GM18858 (cell line): Measurements from ENCODE around the gene OR2D2.
"Not testable (repeated sequence)": the region's sequence is repeated elsewhere in the genome, so short reads cannot be mapped to it uniquely, and the experiment has no call there.

Source experiments
- ATAC-seq: cut with Tn5 transposase; IDR thresholded peaks from one replicate; pipeline ENCODE4 v1.9.1; 2021; ENCODE audit not compliant: unreplicated experiment

Gene OR2D2, protein sequence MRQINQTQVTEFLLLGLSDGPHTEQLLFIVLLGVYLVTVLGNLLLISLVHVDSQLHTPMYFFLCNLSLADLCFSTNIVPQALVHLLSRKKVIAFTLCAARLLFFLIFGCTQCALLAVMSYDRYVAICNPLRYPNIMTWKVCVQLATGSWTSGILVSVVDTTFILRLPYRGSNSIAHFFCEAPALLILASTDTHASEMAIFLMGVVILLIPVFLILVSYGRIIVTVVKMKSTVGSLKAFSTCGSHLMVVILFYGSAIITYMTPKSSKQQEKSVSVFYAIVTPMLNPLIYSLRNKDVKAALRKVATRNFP

GRCh38 chr11:6892400-6892799, at the start of gene OR2D2:
TSS of gene OR2D2 (minus strand) at chr11:6892500. CDS start at chr11:6892500, 0 bp downstream.
- no peak for ATAC-seq

DNA sequence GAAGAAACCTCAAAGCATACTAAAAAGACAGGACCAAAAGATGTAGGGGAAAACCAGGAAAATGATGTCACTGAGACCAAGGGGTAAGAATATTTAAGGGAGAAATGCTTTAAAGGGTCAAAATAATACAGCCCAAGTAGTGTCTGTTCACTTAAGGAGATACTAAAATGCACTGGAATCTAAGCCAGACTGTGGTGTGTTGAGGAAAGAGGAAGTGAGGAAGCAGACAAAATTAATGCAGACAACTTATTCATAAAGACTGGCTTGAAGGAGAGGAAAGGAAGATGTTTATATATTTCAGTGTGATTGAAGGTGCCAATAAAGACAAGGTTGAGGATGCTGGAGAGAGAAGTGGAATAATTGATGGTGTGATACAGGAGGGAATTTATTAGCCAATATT, 49.7 kb upstream of the OR2D2 start:
- no peak for ATAC-seq

- ATAC-seq: no peak
Measured at GRCh38 chr11:6932145-6932544, 39.8 kb upstream of the OR2D2 start.

GRCh38 chr11:6931146-6931713, 38.9 kb upstream of the OR2D2 start:
- no peak for ATAC-seq

DNA sequence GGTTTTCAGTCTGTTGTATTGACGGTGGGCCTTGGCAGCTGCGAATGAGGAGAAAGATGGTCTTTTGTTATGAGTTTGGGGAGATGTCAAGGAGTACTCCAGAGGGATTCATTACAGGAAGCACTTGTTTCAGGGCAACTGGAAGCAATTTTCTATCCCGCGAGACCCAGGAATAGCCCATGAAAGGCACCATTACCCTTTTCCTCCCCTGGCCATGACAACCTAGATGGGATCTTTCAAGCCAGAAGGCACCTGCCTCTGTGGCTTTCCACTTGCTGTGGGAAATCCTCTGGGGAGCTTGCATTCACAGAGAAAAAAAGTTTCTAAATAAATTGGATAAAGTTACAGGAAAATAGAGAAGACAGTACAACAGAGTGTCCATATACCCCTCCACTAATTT, 36.6 kb upstream of the OR2D2 start:
- ATAC-seq: no peak

DNA sequence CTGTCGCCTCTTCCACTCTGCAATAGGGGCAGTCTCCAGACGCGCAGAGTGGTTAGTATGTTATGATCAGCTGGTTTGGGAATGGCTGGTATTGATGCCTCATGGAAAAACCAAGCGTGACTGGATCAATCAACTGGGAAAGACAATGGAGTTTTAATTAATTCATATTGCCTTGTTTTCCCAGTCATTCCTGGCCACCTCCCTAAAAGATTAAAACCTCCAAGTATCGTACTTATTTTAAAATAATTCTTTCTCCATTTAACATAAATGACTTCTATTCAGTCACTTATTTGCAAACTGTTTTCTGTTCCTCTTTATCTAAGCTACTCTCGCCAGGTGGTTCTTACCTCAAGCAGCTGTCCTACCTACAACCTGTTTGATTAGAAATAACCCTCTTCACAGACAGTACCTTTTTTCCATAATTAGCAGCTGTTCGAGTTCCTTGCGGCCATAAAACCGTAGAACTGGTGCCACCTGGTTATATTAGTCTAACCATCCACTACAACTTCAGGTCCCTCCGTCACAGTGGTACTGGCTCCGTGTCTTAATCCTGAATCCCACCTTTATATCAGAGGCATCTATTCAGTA, 34.8 kb upstream of the OR2D2 start:
- ATAC-seq: peak; percentile 64

DNA sequence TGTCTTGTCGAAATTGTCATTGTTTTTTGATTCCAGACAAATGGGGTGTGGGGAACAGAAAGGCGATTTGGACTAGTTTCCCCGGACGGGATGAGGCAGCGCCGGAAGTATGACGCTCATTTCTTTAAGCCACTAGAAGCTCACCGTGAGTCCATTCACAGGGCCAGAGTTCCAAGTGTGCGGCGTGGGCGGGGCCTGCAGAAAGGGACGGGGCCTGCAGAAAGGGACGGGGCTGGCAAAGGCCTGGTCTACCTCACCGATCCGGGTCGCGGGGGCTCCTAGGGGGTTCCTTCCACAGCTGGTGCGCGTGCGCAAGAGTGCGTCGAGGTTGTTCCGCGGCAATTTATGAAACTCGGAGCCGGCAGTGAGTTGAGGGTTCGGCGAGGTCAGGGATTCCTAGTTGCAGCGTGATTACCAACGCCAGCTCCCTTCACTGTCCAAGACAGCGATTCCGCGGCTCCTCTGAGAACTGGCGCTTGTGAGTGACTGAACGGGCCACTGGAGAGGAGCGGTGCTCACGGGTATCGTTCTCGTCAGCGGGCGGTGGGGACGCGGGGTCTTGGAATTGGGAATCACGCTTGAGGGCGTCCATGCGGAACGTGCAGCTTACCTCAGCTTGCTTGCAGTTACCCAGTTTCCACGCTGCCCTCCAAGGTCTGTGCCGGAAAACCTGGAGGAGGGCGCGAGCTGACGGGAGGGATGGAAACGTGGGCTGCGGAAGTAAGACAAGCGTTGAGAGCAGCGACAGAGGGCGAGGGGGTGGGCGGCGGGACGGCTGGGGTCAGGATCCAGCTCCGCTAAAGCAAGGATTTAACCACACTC, 34.1 kb upstream of the OR2D2 start, which contains the start of gene ZNF215:
TSS of gene ZNF215 (plus strand) at position 219 of the 822 bp plus-strand sequence. CDS start 5,847 bp downstream, outside the sequence.
- peak; percentile 38 for ATAC-seq

DNA sequence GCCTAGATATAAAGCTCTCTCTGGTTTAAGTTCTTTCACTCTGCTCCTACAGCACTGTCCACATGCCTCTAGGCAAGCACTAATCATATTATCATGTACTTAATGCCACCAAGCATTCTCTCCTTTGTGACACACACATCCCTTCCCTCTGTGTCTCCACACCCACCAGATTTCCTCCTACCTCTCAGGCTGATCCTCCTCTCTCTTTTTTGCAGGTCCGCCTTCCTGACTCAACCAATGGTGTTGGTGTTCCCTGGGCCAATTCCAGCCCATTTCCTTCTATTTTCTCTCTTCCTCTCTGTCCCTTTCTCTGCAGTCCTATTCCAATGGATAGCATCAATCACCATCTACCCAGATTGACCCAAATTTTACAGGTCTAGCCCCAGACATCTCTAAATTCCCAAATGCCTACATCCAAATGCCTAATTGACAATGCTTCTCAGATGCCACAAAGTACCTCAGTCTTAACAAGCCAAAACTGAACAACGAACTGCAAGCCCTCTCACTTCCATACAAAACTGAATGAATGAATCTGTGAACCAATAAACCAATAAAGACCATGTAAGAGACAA, 33.4 kb upstream of the OR2D2 start:
- ATAC-seq: no peak

DNA sequence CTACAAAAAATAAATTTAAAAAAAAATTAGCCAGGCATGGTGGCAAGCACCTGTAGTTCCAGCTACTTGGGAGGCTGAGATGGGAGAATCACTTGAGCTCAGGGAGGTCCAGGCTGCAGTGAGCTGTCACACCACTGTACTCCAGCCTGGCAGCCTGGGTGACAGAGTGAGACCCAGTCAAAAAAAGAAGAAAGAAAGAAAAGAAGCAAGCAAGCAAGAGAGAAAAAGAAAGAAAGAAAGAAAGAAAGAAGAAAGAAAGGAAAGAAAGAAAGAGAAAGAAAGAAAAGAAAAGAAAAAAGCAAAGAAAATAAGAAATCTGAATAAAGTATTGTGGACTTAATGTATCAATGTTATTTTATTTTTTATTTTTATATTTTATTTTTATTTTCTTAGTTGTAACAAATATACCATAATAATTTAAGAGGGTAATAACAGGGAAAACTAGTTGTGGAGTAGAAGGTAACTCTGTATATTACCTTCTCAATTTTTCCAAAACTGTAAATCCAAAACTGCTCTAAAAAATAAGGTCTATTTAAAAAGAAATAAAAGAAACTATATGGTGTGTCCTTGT, 32.8 kb upstream of the OR2D2 start:
- ATAC-seq: no peak

GRCh38 chr11:6920702-6921101, 28.4 kb upstream of the OR2D2 start, which contains the start of gene OR2D3:
TSS of gene OR2D3 (plus strand) at chr11:6921002. CDS start at chr11:6921002, 0 bp downstream.
- ATAC-seq: no peak

- ATAC-seq: no peak
Measured at GRCh38 chr11:6919698-6920097, 27.4 kb upstream of the OR2D2 start.

GRCh38 chr11:6911948-6912347, 19.6 kb upstream of the OR2D2 start:
- no peak for ATAC-seq

GRCh38 chr11:6911378-6911777, 19.1 kb upstream of the OR2D2 start:
- ATAC-seq: no peak

DNA sequence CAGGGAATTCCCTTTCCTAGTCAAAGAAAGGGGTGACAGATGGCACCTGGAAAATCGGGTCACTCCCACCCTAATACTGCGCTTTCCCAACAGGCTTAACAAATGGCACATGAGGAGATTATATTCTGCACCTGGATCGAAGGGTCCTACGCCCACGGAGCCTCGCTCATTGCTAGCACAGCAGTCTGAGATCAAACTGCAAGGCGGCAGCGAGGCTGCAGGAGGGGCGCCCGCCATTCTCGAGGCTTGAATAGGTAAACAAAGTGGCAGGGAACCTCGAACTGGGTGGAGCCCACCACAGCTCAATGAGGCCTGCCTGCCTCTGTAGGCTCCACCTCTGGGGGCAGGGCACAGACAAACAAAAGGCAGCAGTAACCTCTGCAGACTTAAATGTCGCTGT, 12.5 kb upstream of the OR2D2 start:
- ATAC-seq: not testable (repeated sequence)

- no peak for ATAC-seq
Measured at GRCh38 chr11:6900327-6900999, 8.2 kb upstream of the OR2D2 start.

DNA sequence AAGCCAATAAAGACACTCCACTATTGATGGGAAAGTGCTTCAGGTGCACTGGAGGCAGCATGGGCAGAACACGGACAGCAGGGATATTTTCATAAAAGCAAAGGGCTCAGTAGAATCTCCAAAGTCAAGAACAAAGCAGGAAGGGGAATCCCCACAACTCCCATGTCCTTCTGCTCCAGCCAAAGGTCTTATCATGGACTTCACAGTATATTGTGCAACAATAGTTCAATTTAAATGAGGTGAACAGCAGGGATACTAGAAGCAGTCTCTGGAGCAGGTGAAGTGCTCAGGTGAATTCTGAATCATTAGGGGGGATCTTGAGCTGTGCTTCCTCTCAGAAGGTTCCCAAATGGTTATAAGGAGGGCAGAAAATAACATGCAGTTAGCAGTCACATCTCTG, 6.6 kb upstream of the OR2D2 start:
- ATAC-seq: no peak

- peak; percentile 98 for ATAC-seq
Measured at GRCh38 chr11:6895010-6895409, 2.7 kb upstream of the OR2D2 start.

GRCh38 chr11:6894097-6894496, 1.8 kb upstream of the OR2D2 start:
- no peak for ATAC-seq

- ATAC-seq: no peak
Measured at GRCh38 chr11:6889835-6890234, 2.5 kb downstream of the OR2D2 start.

DNA sequence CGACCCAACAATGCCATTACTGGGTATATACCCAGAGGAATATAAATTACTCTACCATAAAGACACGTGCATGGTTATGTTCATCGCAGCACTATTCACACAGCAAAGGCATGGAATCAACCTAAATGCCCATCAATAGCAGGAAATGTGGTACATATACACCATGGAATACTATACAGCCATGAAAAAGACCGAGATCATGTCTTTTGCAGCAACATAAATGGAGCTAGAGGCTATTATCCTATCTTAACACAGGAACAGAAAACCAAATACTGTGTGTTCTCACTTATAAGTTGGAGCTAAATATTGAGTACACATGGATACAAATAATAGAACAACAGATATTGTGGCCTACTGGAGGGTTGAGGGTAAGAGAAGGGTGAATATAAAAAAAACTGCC, 3.5 kb downstream of the OR2D2 start:
- no peak for ATAC-seq
